Measurements from ENCODE around the gene FASTKD3. TPM values are rescaled to one million over a fixed set of nuclear protein-coding genes. Genes with fewer than 3 reads are reported as not detected.

The FASTKD3 gene
- total and polyA plus RNA-seq, 12 donors = 8.5 to 32.0 (median 19.9) TPM

DNA sequence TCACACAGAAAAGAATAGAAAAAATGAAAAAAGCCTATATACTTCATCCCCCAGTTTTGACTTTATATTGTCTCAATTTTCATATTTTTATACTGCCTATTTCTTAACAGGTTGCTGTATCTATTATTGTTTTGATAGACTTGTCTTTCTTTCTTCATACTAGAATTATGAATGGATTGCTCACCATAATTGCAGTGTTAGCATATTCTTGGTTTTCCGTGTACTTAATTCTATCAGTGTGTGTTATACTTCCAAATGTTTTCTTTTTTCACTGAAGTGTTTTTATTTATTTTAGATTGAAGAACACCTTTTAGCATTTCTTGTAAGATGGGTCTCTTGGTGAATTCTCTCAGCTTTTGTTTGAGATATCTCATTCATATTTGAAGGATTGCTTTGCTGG is 38.8 kb upstream of the FASTKD3 start:
- 97 to 100% (median 98%) methylated on average over 1 of the region's 1 CpG for WGBS, 4 donors

GRCh38 chr5:7904170-7904569 is 35.3 kb upstream of the FASTKD3 start:
- Histone ChIP-seq H3K4me1 (replicated peaks in 1 of 2) (no peaks in the 10 kb centered on the region), H3K27ac (no peak overlapping the region), H3K36me3 (replicated peaks in 1 of 2) (peaks cover 0 to 34% of the 10 kb centered on the region in 2 donors), H3K4me3 (no peak overlapping the region), H3K27me3 (no peaks in the 10 kb centered on the region), H3K9me3 (replicated peaks in 1 of 3) (peaks cover 0 to 9% (median 5%) of the 10 kb centered on the region in 3 donors)
- no peak for DNase-seq
- WGBS, 4 donors = 82 to 93% (median 88%) methylated on average over 2 of the region's 2 CpGs
- intact Hi-C loops (cut with DNase I) = no loop called here
- TF ChIP-seq, protein P1, sequence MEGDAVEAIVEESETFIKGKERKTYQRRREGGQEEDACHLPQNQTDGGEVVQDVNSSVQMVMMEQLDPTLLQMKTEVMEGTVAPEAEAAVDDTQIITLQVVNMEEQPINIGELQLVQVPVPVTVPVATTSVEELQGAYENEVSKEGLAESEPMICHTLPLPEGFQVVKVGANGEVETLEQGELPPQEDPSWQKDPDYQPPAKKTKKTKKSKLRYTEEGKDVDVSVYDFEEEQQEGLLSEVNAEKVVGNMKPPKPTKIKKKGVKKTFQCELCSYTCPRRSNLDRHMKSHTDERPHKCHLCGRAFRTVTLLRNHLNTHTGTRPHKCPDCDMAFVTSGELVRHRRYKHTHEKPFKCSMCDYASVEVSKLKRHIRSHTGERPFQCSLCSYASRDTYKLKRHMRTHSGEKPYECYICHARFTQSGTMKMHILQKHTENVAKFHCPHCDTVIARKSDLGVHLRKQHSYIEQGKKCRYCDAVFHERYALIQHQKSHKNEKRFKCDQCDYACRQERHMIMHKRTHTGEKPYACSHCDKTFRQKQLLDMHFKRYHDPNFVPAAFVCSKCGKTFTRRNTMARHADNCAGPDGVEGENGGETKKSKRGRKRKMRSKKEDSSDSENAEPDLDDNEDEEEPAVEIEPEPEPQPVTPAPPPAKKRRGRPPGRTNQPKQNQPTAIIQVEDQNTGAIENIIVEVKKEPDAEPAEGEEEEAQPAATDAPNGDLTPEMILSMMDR (IDR thresholded peaks at IDR 0.05) = no peak
- no peak for TF ChIP-seq POLR2A (IDR thresholded peaks at IDR 0.05)

More for the DNA sequence above, 38.8 kb upstream of the FASTKD3 start:
- Histone ChIP-seq H3K4me1 (replicated peaks in 1 of 2) (no peaks in the 10 kb centered on the region), H3K27ac (no peak overlapping the region), H3K27me3 (no peaks in the 10 kb centered on the region), H3K4me3 (no peak overlapping the region), H3K36me3 (replicated peaks in 1 of 2) (peaks cover 0 to 3% of the 10 kb centered on the region in 2 donors), H3K9me3 (replicated peaks in 1 of 3) (peaks cover 0 to 9% (median 5%) of the 10 kb centered on the region in 3 donors)
- intact Hi-C loops (cut with DNase I) = no loop called here
- no peak for DNase-seq
- no peak for TF ChIP-seq POLR2A (IDR thresholded peaks at IDR 0.05)
- TF ChIP-seq, protein P1 (IDR thresholded peaks at IDR 0.05) = no peak

GRCh38 chr5:7902666-7903625 is 34.1 kb upstream of the FASTKD3 start:
- DNase-seq = no peak
- H3K36me3 ChIP-seq (replicated peaks in 1 of 2) = peaks cover 0 to 46% of the 10 kb centered on the region in 2 donors
- H3K9me3 ChIP-seq (replicated peaks in 1 of 3) = peaks cover 0 to 6% (median 3%) of the 10 kb centered on the region in 3 donors
- intact Hi-C loops (cut with DNase I) = no loop called here
- TF ChIP-seq POLR2A (IDR thresholded peaks at IDR 0.05) = no peak
- TF ChIP-seq, protein P1 (IDR thresholded peaks at IDR 0.05) = no peak
- no peaks in the 10 kb centered on the region for H3K4me1 ChIP-seq (replicated peaks in 1 of 2)
- H3K4me3 ChIP-seq = no peak overlapping the region
- WGBS, 4 donors = 93 to 96% (median 95%) methylated on average over 9 of the region's 9 CpGs
- no peaks in the 10 kb centered on the region for H3K27me3 ChIP-seq
- H3K27ac ChIP-seq = no peak overlapping the region

- intact Hi-C loops (cut with DNase I) = no loop called here
- no peak for TF ChIP-seq POLR2A (IDR thresholded peaks at IDR 0.05)
- TF ChIP-seq, protein P1 (IDR thresholded peaks at IDR 0.05) = no peak
Observed at GRCh38 chr5:7902201-7902600, 33.4 kb upstream of the FASTKD3 start.

More at GRCh38 chr5:7902201-7902600, 33.4 kb upstream of the FASTKD3 start:
- Histone ChIP-seq H3K27ac (no peak overlapping the region), H3K36me3 (replicated peaks in 1 of 2) (peaks cover 0 to 53% of the 10 kb centered on the region in 2 donors), H3K4me1 (replicated peaks in 1 of 2) (no peaks in the 10 kb centered on the region), H3K9me3 (replicated peaks in 1 of 3) (no peaks in the 10 kb centered on the region), H3K4me3 (no peak overlapping the region), H3K27me3 (no peaks in the 10 kb centered on the region)
- WGBS, 4 donors = 62 to 94% (median 83%) methylated on average over 3 of the region's 3 CpGs
- DNase-seq = no peak

All from adrenal gland (tissue), 12 donors.